Mesothelial cell of epicardium (in vitro differentiated cells): ENCODE data around the gene UGT2A3. TPM values are rescaled to one million over a fixed set of nuclear protein-coding genes. Genes with fewer than 3 reads are reported as not detected.
"Not testable (repeated sequence)": the region's sequence is repeated elsewhere in the genome, so short reads cannot be mapped to it uniquely, and the experiment has no call there.

ENCODE experiments used
- DNase-seq, 2 experiments: peaks; one replicate each; pipeline ENCODE4 v3.0.0; 2021; ENCODE audit warnings: low spot score in 2 of 2; ENCODE audit not compliant: unreplicated experiment in 2 of 2
- H3K27ac Mint-ChIP-seq: 2 replicates; pipeline ENCODE4 v1.8.0; 2021; ENCODE audit warnings: mixed read lengths
- H3K27me3 Mint-ChIP-seq: 2 replicates; pipeline ENCODE4 v1.8.0; 2021; ENCODE audit warnings: low read depth, mixed read lengths
- H3K36me3 Mint-ChIP-seq: 2 replicates; pipeline ENCODE4 v1.8.0; 2021; ENCODE audit warnings: mixed read lengths
- H3K4me1 Mint-ChIP-seq: 2 replicates; pipeline ENCODE4 v1.8.0; 2021; ENCODE audit warnings: mixed read lengths
- H3K4me3 Mint-ChIP-seq: 2 replicates; pipeline ENCODE4 v1.8.0; 2021; ENCODE audit warnings: mild to moderate bottlenecking, moderate library complexity, mixed read lengths
- H3K9me3 Mint-ChIP-seq: 2 replicates; pipeline ENCODE4 v1.8.0; 2021; ENCODE audit warnings: mixed read lengths
- CTCF ChIP-seq: fragments of 200-600 bp; sonication (generic); IDR thresholded peaks from one replicate; pipeline ENCODE4 v1.5.0; 2021; ENCODE audit warnings: antibody characterized with exemption; ENCODE audit not compliant: unreplicated experiment
- total RNA-seq: library from RNA; stranded (reverse); gene quantifications from 3 replicates; pipeline ENCODE4 v1.2.1, GENCODE V29; 2021

Gene UGT2A3
- total RNA-seq, 1 donor from 2014 or later: not detected

- H3K9me3 Mint-ChIP-seq: peaks cover 13% of the 10 kb centered on the region
- no peak for DNase-seq
These were observed 22.4 kb downstream of the UGT2A3 start for GRCh38 chr4:68929076-68929737.

GRCh38 chr4:68927165-68927564 lies 24.4 kb downstream of the UGT2A3 start:
- H3K27me3 Mint-ChIP-seq: no peaks in the 10 kb centered on the region
- H3K4me1 Mint-ChIP-seq: peaks cover 16% of the 10 kb centered on the region
- no peak overlapping the region for H3K27ac Mint-ChIP-seq

More at GRCh38 chr4:68929076-68929737, 22.4 kb downstream of the UGT2A3 start:
- no peak overlapping the region for H3K27ac Mint-ChIP-seq
- no peak for TF ChIP-seq CTCF
- H3K27me3 Mint-ChIP-seq: no peaks in the 10 kb centered on the region
- peaks cover 2% of the 10 kb centered on the region for H3K36me3 Mint-ChIP-seq
- no peak overlapping the region for H3K4me3 Mint-ChIP-seq
- peaks cover 16% of the 10 kb centered on the region for H3K4me1 Mint-ChIP-seq

GRCh38 chr4:68922202-68922601 lies 29.4 kb downstream of the UGT2A3 start:
- H3K36me3 Mint-ChIP-seq, H3K27ac Mint-ChIP-seq, H3K27me3 Mint-ChIP-seq, H3K4me1 Mint-ChIP-seq, DNase-seq, H3K4me3 Mint-ChIP-seq: not testable (repeated sequence)
- H3K9me3 Mint-ChIP-seq: peaks cover 12% of the 10 kb centered on the region

More at GRCh38 chr4:68927165-68927564, 24.4 kb downstream of the UGT2A3 start:
- no peak for DNase-seq
- Mint-ChIP-seq H3K4me3 (no peak overlapping the region), H3K36me3 (peaks cover 2% of the 10 kb centered on the region), H3K9me3 (peaks cover 17% of the 10 kb centered on the region)
- no peak for TF ChIP-seq CTCF

- Mint-ChIP-seq H3K4me3 (no peak overlapping the region), H3K36me3 (no peaks in the 10 kb centered on the region)
These were observed 30.6 kb downstream of the UGT2A3 start for GRCh38 chr4:68921051-68921450.

GRCh38 chr4:68917016-68917415 lies 34.6 kb downstream of the UGT2A3 start:
- Mint-ChIP-seq H3K4me1 (no peaks in the 10 kb centered on the region), H3K4me3 (no peak overlapping the region), H3K27ac (no peak overlapping the region), H3K36me3 (no peaks in the 10 kb centered on the region), H3K27me3 (no peaks in the 10 kb centered on the region), H3K9me3 (peaks cover 7% of the 10 kb centered on the region)
- DNase-seq: no peak
- TF ChIP-seq CTCF: no peak

More at GRCh38 chr4:68921051-68921450, 30.6 kb downstream of the UGT2A3 start:
- DNase-seq: no peak
- H3K27me3 Mint-ChIP-seq: no peaks in the 10 kb centered on the region
- peaks cover 6% of the 10 kb centered on the region for H3K9me3 Mint-ChIP-seq
- TF ChIP-seq CTCF: no peak
- no peak overlapping the region for H3K27ac Mint-ChIP-seq
- H3K4me1 Mint-ChIP-seq: peaks cover 7% of the 10 kb centered on the region

- H3K36me3 Mint-ChIP-seq: no peaks in the 10 kb centered on the region
- H3K4me1 Mint-ChIP-seq: peaks cover 14% of the 10 kb centered on the region
These were observed 38.8 kb downstream of the UGT2A3 start for GRCh38 chr4:68912807-68913206.

More at GRCh38 chr4:68912807-68913206, 38.8 kb downstream of the UGT2A3 start:
- H3K4me3 Mint-ChIP-seq: no peak overlapping the region
- H3K27me3 Mint-ChIP-seq: no peaks in the 10 kb centered on the region
- TF ChIP-seq CTCF: no peak
- no peak overlapping the region for H3K27ac Mint-ChIP-seq
- peaks cover 7% of the 10 kb centered on the region for H3K9me3 Mint-ChIP-seq
- no peak for DNase-seq
